Right renal cortex interstitium (tissue), 3 donors: ENCODE results near the gene TMEM258. TPM values are rescaled to one million over a fixed set of nuclear protein-coding genes. Genes with fewer than 3 reads are reported as not detected.

ENCODE experiments used
- DNase-seq, 3 donors: peaks; one replicate each; pipeline ENCODE4 v3.0.0-alpha.2; 2013; ENCODE audit warnings: low read depth in 3 of 3, low spot score in 2 of 3
- polyA plus RNA-seq, 3 donors: library from polyadenylated mRNA; unstranded; fragments of 120-200 nt; gene quantifications; one replicate each; pipeline ENCODE4 v1.2.1, GENCODE V29; 2013; ENCODE audit not compliant: insufficient read length in 3 of 3

Gene TMEM258
- polyA plus RNA-seq, 3 donors, result 157 to 206 (median 192) TPM

GRCh38 chr11:61777234-61778090, 14.9 kb downstream of the TMEM258 start:
- DNase-seq, result no peak

- no peak for DNase-seq
These were observed 15.8 kb downstream of the TMEM258 start for GRCh38 chr11:61776561-61777075.

DNA sequence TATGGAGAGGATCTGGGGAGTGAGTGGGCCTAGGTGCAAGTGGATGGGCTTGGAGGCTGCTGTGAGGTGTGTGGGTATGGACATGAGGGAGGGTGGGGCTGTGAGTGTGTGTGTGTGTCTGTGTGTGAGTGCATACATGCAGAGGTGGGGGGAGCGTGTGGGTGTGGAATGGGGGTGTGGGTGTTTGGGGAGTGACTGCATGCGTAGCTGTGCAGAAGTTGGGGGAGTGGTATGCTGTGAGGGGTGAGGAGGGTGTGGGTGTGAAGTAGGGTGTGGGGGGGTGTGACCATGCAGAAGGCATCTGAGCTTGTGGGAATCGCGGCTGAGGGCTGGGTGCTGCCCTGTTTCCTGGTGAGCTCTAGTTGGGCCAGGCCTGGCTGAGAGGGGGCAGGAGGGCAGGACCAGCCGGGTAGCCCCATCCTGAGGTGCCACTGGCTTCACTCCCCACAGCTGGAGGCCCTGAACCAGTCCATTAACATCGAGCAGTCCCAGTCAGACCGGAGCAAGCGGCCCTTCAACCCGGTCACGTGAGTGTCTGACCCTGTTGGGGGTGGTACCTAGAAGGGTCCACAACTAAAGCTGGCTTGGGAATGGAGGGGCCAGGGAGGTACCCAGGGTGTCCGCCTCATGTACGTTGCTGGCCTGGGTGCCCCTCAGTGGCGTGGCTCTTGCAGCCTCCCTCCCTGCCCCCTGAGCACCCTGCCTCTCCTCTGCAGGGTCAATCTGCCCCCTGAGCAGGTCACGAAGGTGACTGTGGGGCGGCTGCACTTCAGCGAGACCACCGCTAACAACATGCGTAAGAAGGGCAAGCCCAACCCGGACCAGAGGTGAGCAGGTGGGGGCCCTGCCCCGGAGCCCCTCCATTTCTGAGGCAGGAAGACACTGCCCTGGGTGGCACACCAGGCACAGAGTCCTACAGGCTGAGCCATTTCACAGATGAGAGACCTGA, 16.5 kb downstream of the TMEM258 start:
- no peak for DNase-seq

DNA sequence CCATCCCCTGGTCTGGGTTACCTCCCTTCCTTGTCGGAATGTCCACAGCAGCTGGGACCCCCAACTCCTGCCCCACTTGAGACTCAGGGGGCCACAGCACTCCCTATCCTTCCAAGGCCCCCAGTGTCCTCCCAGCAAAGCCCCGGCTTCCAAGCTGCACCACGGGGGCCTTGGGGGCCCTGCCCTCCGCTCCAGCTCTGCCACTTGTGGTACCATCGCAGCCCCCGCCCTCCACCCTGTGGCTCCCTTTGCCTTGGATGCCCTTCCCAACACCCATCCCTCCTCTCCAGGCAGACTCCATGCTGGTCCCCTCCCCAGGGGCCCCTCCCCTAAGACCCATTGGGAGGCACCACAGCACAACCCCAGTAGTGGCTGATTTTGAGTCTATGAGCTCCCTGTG, 17.3 kb downstream of the TMEM258 start:
- no peak for DNase-seq

- no peak for DNase-seq
These were observed 18.0 kb downstream of the TMEM258 start for GRCh38 chr11:61774411-61774810.

GRCh38 chr11:61773809-61774208, 18.6 kb downstream of the TMEM258 start:
- no peak for DNase-seq

GRCh38 chr11:61773356-61773755, 19.0 kb downstream of the TMEM258 start:
- no peak for DNase-seq

DNA sequence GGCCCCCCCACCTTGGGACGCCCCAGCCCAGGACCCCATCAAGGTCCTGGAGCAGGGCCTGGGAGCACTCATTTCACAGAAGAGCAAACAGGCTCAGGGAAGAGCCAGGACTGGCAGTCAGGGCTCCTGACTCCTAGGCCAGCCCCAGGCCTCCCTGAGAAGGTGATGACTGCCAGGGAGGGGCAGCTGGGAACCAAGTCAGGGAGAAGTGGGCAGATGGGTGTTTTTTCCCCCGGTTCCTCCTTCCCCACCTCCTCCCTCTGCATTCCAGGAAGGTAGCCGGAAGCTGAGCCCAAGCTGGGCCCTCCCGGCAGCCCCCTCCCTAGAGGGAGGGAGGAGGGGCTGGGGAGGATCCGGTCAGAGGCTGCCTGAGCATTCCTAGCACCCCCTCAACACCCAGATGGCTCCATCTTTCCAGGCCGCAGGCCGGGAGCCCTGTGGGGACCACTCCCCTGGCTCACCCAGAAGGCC, 20.4 kb downstream of the TMEM258 start:
- DNase-seq, result no peak

DNA sequence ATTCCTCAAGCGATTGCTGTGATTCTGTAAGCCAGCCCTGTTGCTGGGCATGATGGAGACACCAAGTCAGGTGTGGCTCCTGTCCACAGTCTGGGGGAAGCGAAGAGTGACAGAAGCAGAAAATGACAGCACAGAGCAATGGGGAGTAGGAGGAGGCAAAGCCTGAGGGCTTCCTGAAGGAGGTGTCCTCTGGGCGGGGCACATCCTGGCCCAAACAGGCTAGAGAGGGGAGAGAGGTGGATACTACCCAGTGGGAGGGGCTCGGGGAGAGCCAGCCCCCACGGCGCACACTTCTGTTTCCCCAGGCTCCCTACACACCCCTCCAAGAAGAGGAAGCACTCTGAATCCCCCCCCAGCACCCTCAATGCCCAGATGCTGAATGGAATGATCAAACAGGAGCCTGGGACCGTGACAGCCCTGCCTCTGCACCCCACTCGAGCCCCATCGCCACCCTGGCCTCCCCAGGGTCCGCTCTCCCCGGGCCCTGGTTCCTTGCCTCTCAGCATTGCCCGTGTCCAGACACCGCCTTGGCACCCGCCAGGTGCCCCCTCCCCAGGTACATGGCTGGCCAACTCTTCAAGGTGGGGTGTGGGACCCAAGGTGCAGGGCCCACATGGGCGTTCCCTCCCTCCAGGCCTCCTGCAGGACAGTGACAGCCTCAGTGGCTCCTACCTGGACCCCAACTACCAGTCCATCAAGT, 21.1 kb downstream of the TMEM258 start:
- no peak for DNase-seq

DNA sequence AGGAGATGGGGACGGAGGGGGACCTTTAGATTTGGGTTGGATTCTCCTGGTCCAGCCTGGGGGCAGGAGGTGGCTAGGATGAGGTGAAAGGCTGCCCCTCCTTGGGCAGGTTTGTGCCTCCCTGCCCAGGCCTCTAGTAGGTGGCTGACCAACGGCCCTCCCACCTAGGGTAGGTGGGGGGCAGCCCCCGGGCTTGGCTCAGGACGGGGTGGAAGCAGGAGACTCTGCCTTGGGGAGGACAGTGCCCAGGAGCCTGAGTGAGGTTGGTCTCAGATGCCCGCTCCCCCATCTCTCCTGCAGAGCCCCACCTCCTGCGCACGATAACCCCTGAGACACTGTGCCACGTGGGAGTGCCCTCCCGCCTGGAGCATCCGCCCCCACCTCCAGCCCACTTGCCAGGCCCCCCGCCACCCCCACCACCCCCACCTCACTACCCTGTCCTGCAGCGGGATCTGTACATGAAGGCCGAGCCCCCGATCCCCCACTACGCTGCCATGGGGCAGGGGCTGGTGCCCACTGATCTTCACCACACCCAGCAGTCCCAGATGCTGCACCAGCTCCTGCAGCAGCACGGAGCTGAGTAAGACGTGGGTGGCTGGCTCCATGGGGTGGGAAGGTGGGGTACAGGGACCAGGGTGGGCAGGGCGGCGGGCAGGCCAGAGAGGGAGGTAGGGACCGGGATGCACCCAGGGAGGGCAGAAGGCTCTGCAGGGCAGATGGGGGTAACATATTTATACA, 22.3 kb downstream of the TMEM258 start:
- DNase-seq, result no peak

GRCh38 chr11:61769169-61769920, 23.1 kb downstream of the TMEM258 start:
- no peak for DNase-seq

DNA sequence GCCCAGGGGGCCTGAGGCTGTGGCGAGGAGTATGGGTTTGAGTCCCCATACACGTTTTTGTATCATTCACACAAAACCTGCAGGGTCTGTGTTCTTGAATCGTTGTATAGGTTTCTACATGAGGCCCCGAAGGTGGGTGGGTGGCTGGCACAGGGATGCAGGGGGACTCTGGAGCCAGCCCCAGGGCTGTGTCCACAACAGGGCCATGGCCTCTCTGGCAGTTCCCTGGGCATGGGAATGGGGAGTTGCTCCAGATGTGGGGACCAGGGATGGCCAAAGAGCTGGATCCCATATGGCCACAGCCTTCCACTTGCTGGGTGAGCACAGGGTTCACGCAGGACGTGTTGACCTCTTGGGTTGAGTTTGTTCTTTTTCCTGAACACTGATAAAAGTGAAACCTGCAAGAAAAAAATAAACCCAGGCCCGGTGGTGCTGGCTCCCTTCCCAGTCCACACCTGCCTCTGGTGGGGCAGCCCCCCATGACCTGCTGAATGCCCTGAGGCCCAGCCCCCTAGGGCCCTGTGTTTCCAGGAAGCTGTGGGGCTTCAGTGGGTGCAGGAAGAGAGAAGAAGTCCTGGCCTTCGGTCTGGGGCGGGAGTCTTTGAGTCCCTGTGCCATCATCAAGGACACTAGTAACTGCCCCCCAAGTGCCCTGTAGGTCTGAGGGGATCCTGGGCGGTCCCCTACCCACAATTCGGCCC, 23.9 kb downstream of the TMEM258 start:
- no peak for DNase-seq

GRCh38 chr11:61766353-61766841, 26.0 kb downstream of the TMEM258 start:
- no peak for DNase-seq

DNA sequence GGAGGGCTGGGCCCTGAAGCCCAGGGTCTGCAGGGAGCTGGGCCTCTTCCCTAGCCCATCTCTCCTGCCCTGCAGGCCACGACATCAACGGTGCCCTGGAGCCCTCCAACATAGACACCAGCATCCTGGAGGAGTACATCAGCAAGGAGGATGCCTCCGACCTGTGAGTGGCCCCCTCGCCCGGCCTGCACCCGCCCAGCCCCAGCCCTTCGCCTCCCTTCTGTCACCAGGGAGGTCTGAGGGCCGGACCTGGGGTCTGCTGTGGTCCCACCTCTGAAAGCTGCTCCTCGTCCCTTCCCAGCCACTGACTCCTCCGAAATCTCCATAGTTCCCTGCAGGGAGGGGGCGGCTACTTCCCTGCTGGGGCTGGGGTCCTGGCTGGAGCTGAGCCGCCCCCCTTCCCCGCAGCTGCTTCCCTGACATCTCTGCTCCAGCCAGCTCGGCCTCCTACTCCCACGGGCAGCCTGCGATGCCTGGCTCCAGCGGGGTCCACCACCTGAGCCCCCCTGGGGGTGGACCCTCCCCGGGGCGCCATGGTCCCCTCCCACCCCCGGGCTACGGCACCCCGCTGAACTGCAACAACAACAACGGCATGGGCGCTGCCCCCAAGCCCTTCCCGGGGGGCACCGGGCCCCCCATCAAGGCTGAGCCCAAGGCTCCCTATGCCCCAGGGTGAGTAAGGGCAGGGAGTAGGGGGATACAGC, 26.7 kb downstream of the TMEM258 start:
- DNase-seq, result no peak

DNA sequence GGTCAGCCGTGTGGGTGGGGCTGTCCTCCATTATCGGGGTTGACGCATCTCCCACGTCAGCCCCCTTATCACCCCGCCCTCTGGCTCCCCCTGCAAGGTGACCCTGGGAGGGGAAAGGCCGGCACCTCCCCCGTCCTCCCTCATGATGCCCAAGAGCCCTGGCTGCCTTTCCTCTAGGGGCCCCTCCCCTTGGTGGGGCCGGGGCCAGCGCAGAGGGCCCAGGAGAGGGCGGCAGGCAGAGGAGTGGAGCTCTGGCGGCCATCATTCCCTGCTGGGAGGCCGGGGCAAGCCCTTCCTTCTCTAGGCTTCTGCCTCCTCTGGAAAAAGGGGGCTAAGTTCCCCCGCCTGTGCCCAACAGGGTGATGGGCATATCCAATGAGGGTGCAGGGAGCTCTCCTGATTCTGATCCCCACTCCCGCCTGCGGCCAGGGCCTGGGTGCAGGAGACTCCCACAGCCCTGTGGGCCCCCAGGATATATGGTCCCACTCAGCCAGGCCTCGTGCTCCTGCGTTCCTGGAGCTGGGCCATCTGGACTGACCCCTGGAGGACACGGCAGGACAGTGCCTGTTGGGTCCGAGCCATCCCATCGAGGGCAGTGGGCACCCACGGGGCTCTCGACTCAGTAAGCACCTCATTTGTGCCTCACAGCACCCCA, 27.7 kb downstream of the TMEM258 start:
- no peak for DNase-seq

- DNase-seq, result no peak
These were observed 28.3 kb downstream of the TMEM258 start for GRCh38 chr11:61763930-61764605.

DNA sequence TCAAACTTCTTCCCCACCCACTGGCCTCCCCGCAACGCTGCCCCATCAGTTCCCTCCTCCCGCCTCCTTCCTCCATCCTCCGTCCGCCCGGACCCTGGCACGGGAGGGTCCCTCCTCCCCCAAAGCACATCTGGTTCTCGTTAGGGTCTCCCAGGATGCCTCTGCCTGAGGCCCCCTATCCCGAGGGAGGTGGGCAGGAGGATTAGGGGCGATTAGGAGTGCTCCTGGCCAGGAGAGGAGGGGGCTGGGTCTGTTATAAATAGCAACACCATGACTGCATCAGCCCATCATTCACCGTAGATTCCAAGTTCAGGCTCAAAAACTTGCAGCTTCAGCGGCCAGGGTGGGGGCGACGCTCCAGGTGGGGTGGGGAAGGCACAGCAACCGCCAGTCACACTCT, 29.6 kb downstream of the TMEM258 start:
- no peak for DNase-seq
